GM23338 (cell line): ENCODE results near the gene MGME1. TPM values are rescaled to one million over a fixed set of nuclear protein-coding genes. Genes with fewer than 3 reads are reported as not detected.

ENCODE experiments used
- ATAC-seq: fragments of 200-7000 bp; cut with Tn5 transposase; 3 replicates; pipeline ENCODE4 v1.9.1; 2020
- DNase-seq: peaks from one replicate; pipeline ENCODE4 v3.0.0-alpha.2; 2015; ENCODE audit warnings: low spot score
- H2AFZ ChIP-seq: fragments of 200-600 bp; sonication (generic); 2 replicates; pipeline ENCODE4 v1.8.0; 2016; ENCODE audit warnings: antibody characterized with exemption, mild to moderate bottlenecking, moderate library complexity
- H3F3A ChIP-seq: fragments of 200-600 bp; sonication (generic); replicated peaks from 2 replicates; pipeline ENCODE4 v1.8.0; 2017; ENCODE audit warnings: antibody characterized with exemption, mixed run types, low read depth
- H3K27ac ChIP-seq: fragments of 200-600 bp; sonication (generic); 2 replicates; pipeline ENCODE4 v1.6.1; 2016; ENCODE audit warnings: low read depth
- H3K27me3 ChIP-seq: fragments of 200-600 bp; sonication (generic); 2 replicates; pipeline ENCODE4 v1.8.0; 2016; ENCODE audit warnings: mild to moderate bottlenecking, mixed run types, moderate library complexity; ENCODE audit not compliant: insufficient read depth
- H3K36me3 ChIP-seq: fragments of 200-600 bp; sonication (generic); 2 replicates; pipeline ENCODE4 v1.8.0; 2016; ENCODE audit warnings: mild to moderate bottlenecking; ENCODE audit not compliant: insufficient read depth
- H3K4me1 ChIP-seq: fragments of 200-600 bp; sonication (generic); 2 replicates; pipeline ENCODE4 v1.8.0; 2016; ENCODE audit warnings: mild to moderate bottlenecking, moderate library complexity; ENCODE audit not compliant: insufficient read depth
- H3K4me2 ChIP-seq: fragments of 200-600 bp; sonication (generic); 2 replicates; pipeline ENCODE4 v1.7.1; 2017; ENCODE audit warnings: mixed run types
- H3K4me3 ChIP-seq: fragments of 200-600 bp; sonication (generic); 2 replicates; pipeline ENCODE4 v1.6.1; 2016; ENCODE audit warnings: mixed run types
- H3K79me2 ChIP-seq: fragments of 200-600 bp; sonication (generic); replicated peaks from 2 replicates; pipeline ENCODE4 v1.8.0; 2017; ENCODE audit warnings: mild to moderate bottlenecking; ENCODE audit not compliant: insufficient read depth
- H3K9me2 ChIP-seq: fragments of 200-600 bp; sonication (generic); 2 replicates; pipeline ENCODE4 v1.8.0; 2017; ENCODE audit not compliant: insufficient read depth
- H4K20me1 ChIP-seq: fragments of 200-600 bp; sonication (generic); replicated peaks from 2 replicates; pipeline ENCODE4 v1.8.0; 2017; ENCODE audit warnings: mild to moderate bottlenecking; ENCODE audit not compliant: insufficient read depth
- H3K27ac Mint-ChIP-seq: 2 replicates; pipeline ENCODE4 v1.8.0; 2020; ENCODE audit warnings: inconsistent platforms, mild to moderate bottlenecking, moderate library complexity, mixed read lengths
- H3K27me3 Mint-ChIP-seq: 3 replicates; pipeline ENCODE4 v1.8.0; 2022; ENCODE audit warnings: low read depth, mild to moderate bottlenecking, moderate library complexity, mixed read lengths, inconsistent platforms; ENCODE audit not compliant: insufficient read depth, poor library complexity
- H3K36me3 Mint-ChIP-seq: 3 replicates; pipeline ENCODE4 v1.8.0; 2021; ENCODE audit warnings: low read depth, mild to moderate bottlenecking, inconsistent platforms, moderate library complexity, mixed read lengths
- H3K4me1 Mint-ChIP-seq: 3 replicates; pipeline ENCODE4 v1.8.0; 2020; ENCODE audit warnings: mild to moderate bottlenecking, inconsistent platforms, mixed read lengths
- H3K4me3 Mint-ChIP-seq: 3 replicates; pipeline ENCODE4 v1.8.0; 2021; ENCODE audit warnings: moderate library complexity, mild to moderate bottlenecking, inconsistent platforms, mixed read lengths
- H3K9me3 Mint-ChIP-seq: 3 replicates; pipeline ENCODE4 v1.8.0; 2020; ENCODE audit warnings: moderate library complexity, mild to moderate bottlenecking, inconsistent platforms, mixed read lengths
- EZH2phosphoT487 ChIP-seq: fragments of 200-600 bp; sonication (generic); IDR thresholded peaks from one replicate; pipeline ENCODE4 v1.8.1; 2018; ENCODE audit warnings: antibody characterized with exemption; ENCODE audit not compliant: unreplicated experiment
- STAT1 ChIP-seq: IDR thresholded peaks from one replicate; pipeline ENCODE4 v1.6.1; 2016; ENCODE audit warnings: antibody characterized with exemption; ENCODE audit not compliant: unreplicated experiment
- polyA plus RNA-seq: library from polyadenylated mRNA; unstranded; fragments of >200 nt; fragmentation: Nextera tagmentation; extraction: Ambion mirVana; gene quantifications from 2 replicates; pipeline ENCODE4 v1.2.1, GENCODE V29; 2016
- total RNA-seq: library from RNA; depleted of rRNA; stranded (reverse); fragments of >200 nt; shearing (Covaris generic); gene quantifications from 2 replicates; pipeline ENCODE4 v1.2.3, GENCODE V29; 2014
- TF ChIP-seq, protein P1 (sequence below): IDR thresholded peaks from 2 replicates; pipeline ENCODE4 v1.6.1; 2016; ENCODE audit warnings: antibody characterized with exemption
- TF ChIP-seq, protein P2 (sequence below): fragments of 250-450 bp; sonication (Bioruptor Pico); IDR thresholded peaks from 2 replicates; pipeline ENCODE4 v1.5.0; 2020; ENCODE audit warnings: mild to moderate bottlenecking, moderate library complexity

Gene MGME1
- total and polyA plus RNA-seq, 2 experiments from 2014 or later = 43.1 to 56.9 TPM

DNA sequence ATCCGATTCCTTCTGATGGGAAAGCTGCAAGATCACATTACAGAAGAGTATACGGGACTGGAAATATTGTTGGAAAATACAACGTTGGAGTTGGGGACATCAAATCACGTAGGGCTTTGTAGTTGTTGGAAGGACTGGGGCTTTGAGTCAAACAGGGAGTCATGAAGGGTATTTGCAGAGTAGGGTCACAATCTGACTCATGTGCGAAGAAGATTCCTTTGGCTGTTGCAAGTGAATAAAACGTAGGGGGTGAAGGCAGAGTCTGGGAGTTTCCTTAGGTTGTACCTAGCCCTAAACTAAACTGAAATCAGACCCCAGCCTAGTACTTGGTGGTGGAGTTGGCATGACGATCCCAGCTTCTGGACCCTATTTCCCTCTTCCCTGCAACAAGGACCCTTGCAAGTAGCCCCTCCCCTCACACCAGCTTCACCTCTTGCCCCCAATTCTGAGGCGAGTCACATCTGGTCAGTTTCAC lies 32.5 kb upstream of the MGME1 start (continued):
- TF ChIP-seq, protein P1, sequence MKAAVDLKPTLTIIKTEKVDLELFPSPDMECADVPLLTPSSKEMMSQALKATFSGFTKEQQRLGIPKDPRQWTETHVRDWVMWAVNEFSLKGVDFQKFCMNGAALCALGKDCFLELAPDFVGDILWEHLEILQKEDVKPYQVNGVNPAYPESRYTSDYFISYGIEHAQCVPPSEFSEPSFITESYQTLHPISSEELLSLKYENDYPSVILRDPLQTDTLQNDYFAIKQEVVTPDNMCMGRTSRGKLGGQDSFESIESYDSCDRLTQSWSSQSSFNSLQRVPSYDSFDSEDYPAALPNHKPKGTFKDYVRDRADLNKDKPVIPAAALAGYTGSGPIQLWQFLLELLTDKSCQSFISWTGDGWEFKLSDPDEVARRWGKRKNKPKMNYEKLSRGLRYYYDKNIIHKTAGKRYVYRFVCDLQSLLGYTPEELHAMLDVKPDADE = no peak
- TF ChIP-seq EZH2phosphoT487 = no peak
- TF ChIP-seq, protein P2, sequence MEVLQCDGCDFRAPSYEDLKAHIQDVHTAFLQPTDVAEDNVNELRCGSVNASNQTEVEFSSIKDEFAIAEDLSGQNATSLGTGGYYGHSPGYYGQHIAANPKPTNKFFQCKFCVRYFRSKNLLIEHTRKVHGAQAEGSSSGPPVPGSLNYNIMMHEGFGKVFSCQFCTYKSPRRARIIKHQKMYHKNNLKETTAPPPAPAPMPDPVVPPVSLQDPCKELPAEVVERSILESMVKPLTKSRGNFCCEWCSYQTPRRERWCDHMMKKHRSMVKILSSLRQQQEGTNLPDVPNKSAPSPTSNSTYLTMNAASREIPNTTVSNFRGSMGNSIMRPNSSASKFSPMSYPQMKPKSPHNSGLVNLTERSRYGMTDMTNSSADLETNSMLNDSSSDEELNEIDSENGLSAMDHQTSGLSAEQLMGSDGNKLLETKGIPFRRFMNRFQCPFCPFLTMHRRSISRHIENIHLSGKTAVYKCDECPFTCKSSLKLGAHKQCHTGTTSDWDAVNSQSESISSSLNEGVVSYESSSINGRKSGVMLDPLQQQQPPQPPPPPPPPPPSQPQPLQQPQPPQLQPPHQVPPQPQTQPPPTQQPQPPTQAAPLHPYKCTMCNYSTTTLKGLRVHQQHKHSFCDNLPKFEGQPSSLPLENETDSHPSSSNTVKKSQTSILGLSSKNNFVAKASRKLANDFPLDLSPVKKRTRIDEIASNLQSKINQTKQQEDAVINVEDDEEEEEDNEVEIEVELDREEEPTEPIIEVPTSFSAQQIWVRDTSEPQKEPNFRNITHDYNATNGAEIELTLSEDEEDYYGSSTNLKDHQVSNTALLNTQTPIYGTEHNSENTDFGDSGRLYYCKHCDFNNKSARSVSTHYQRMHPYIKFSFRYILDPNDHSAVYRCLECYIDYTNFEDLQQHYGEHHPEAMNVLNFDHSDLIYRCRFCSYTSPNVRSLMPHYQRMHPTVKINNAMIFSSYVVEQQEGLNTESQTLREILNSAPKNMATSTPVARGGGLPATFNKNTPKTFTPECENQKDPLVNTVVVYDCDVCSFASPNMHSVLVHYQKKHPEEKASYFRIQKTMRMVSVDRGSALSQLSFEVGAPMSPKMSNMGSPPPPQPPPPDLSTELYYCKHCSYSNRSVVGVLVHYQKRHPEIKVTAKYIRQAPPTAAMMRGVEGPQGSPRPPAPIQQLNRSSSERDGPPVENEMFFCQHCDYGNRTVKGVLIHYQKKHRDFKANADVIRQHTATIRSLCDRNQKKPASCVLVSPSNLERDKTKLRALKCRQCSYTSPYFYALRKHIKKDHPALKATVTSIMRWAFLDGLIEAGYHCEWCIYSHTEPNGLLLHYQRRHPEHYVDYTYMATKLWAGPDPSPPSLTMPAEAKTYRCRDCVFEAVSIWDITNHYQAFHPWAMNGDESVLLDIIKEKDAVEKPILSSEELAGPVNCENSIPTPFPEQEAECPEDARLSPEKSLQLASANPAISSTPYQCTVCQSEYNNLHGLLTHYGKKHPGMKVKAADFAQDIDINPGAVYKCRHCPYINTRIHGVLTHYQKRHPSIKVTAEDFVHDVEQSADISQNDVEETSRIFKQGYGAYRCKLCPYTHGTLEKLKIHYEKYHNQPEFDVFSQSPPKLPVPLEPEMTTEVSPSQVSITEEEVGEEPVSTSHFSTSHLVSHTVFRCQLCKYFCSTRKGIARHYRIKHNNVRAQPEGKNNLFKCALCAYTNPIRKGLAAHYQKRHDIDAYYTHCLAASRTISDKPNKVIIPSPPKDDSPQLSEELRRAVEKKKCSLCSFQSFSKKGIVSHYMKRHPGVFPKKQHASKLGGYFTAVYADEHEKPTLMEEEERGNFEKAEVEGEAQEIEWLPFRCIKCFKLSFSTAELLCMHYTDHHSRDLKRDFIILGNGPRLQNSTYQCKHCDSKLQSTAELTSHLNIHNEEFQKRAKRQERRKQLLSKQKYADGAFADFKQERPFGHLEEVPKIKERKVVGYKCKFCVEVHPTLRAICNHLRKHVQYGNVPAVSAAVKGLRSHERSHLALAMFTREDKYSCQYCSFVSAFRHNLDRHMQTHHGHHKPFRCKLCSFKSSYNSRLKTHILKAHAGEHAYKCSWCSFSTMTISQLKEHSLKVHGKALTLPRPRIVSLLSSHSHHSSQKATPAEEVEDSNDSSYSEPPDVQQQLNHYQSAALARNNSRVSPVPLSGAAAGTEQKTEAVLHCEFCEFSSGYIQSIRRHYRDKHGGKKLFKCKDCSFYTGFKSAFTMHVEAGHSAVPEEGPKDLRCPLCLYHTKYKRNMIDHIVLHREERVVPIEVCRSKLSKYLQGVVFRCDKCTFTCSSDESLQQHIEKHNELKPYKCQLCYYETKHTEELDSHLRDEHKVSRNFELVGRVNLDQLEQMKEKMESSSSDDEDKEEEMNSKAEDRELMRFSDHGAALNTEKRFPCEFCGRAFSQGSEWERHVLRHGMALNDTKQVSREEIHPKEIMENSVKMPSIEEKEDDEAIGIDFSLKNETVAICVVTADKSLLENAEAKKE (CRISPR knock-in tag) = no peak
- TF ChIP-seq STAT1 = no peak

DNA sequence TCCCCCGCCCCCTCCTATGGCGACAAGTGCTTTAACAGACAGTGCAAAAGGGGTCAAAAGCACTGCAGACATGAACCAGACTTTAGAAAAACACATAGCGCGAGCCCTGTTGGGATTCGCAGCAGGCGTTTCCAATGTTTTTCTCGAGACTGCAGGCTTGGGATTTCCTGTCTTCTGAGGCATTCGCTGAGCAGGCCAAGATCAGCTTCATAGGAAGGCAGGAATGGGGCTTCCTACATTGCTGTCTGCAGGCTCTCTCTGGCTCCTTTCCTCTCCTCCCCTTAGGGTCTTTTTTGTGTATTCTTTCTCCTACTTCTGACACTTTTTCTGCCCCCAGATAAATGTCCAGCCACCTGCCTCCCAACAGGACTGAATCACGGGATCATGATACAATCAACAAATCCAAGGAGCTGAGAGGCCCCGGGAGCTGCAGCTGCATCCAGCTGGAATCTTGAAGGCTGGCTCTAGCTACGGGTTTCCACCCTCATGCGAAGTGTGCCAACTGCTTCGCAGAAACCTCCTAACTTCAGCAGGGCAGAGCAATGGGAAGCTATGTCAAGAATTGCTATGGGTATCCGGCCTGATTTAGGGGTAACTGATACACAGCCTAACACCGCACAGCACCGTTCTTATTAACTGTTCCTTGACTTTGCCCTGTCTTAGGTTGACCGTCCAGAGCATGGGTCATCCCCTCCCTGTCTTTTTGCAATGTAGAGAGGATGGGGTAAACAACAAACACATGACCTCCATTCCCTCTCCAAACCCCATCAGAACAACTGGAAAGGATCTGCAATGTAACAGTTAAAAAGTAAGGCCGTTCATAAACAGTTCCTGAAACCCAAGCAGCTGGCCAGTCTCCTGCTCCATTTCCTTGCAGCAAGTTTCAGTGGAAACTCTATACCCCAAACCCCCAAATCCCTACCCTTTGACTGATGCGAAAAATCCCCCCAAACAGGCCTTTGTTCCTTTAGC lies 31.8 kb upstream of the MGME1 start:
- H3K9me3 Mint-ChIP-seq = peaks cover 3% of the 10 kb centered on the region
- Histone ChIP-seq H3K4me2 (peak overlapping the region; percentile 62), H3K4me3 (no peak overlapping the region), H3F3A (peaks cover 25% of the 10 kb centered on the region), H2AFZ (no peak overlapping the region), H3K79me2 (no peaks in the 10 kb centered on the region), H3K27me3 (no peaks in the 10 kb centered on the region), H3K4me1 (peaks cover 55% of the 10 kb centered on the region), H4K20me1 (peaks cover 14% of the 10 kb centered on the region), H3K36me3 (peaks cover 11% of the 10 kb centered on the region; the same call in 1 of the 2 replicates), H3K27ac (peak overlapping the region; percentile 63; the same call in 1 of the 2 replicates), H3K9me2 (no peaks in the 10 kb centered on the region)
- TF ChIP-seq, protein P2 (CRISPR knock-in tag) = no peak
- TF ChIP-seq STAT1 = no peak
- peaks cover 23% of the 10 kb centered on the region for H3K27me3 Mint-ChIP-seq
- H3K27ac Mint-ChIP-seq = peak overlapping the region; percentile 8; the same call in 1 of the 2 replicates
- H3K4me1 Mint-ChIP-seq = peaks cover 74% of the 10 kb centered on the region
- ATAC-seq (no peak), DNase-seq (peak; percentile 55)
- H3K4me3 Mint-ChIP-seq = no peak overlapping the region; the same call in 2 of the 3 replicates
- peaks cover 20% of the 10 kb centered on the region; the same call in 2 of the 3 replicates for H3K36me3 Mint-ChIP-seq
